Neuronal stem cell (in vitro differentiated cells): ENCODE measurements around the gene NFIX.

Experiments
- DNase-seq: peaks from one replicate; pipeline ENCODE4 v3.0.0-alpha.2; 2013; ENCODE audit warnings: low spot score
- H2AFZ ChIP-seq: one replicate; pipeline ENCODE4 v1.6.1; 2013; ENCODE audit warnings: mild to moderate bottlenecking, low read length, inconsistent platforms
- H2AK5ac ChIP-seq: 2 replicates; pipeline ENCODE4 v1.6.1; 2013; ENCODE audit warnings: low read depth, mild to moderate bottlenecking, inconsistent platforms, low read length, moderate library complexity, mixed read lengths
- H2BK120ac ChIP-seq: 2 replicates; pipeline ENCODE4 v1.6.1; 2013; ENCODE audit warnings: low read depth, mild to moderate bottlenecking, inconsistent platforms, low read length, moderate library complexity, mixed read lengths
- H2BK12ac ChIP-seq: one replicate; pipeline ENCODE4 v1.6.1; 2013; ENCODE audit warnings: low read length, inconsistent platforms
- H2BK15ac ChIP-seq: 2 replicates; pipeline ENCODE4 v1.6.1; 2013; ENCODE audit warnings: mild to moderate bottlenecking, low read length, inconsistent platforms, mixed read lengths
- H2BK5ac ChIP-seq: one replicate; pipeline ENCODE4 v1.6.1; 2013; ENCODE audit warnings: inconsistent platforms, mild to moderate bottlenecking, low read length, moderate library complexity
- H3K14ac ChIP-seq: one replicate; pipeline ENCODE4 v1.6.1; 2013; ENCODE audit warnings: low read length, inconsistent platforms
- H3K18ac ChIP-seq: 2 replicates; pipeline ENCODE4 v1.6.1; 2013; ENCODE audit warnings: low read length, inconsistent platforms
- H3K23ac ChIP-seq: 2 replicates; pipeline ENCODE4 v1.6.1; 2013; ENCODE audit warnings: low read depth, mild to moderate bottlenecking, mixed read lengths, low read length, inconsistent platforms; ENCODE audit not compliant: poor library complexity
- H3K27ac ChIP-seq: replicated peaks from 3 replicates; pipeline ENCODE4 v1.5.1; 2013; ENCODE audit warnings: low read length, inconsistent platforms
- H3K27me3 ChIP-seq, 3 experiments: 2 replicates each; pipeline ENCODE4 v1.6.1; 2013; ENCODE audit warnings: low read length in 3 of 3, mild to moderate bottlenecking in 2 of 3, inconsistent platforms in 1 of 3, low read depth in 1 of 3, mixed read lengths in 1 of 3, moderate library complexity in 1 of 3; ENCODE audit not compliant: control insufficient read depth in 3 of 3, insufficient read depth in 3 of 3
- H3K36me3 ChIP-seq, 2 donors: replicated peaks in 1 of 2; 2 replicates each; pipeline ENCODE4 v1.6.1; 2013; ENCODE audit warnings: low read length in 2 of 2; ENCODE audit not compliant: control insufficient read depth in 2 of 2, insufficient read depth in 2 of 2
- H3K4ac ChIP-seq: 2 replicates; pipeline ENCODE4 v1.6.1; 2013; ENCODE audit warnings: inconsistent platforms, mild to moderate bottlenecking, low read length, moderate library complexity
- H3K4me1 ChIP-seq, 2 donors: 1 replicate in 1 of 2; 2 replicates in 1 of 2; pipeline ENCODE4 v1.6.1; 2013; ENCODE audit warnings: low read length in 2 of 2, low read depth in 1 of 2; ENCODE audit not compliant: control insufficient read depth in 2 of 2, insufficient read depth in 1 of 2
- H3K4me2 ChIP-seq: one replicate; pipeline ENCODE4 v1.6.1; 2013; ENCODE audit warnings: mild to moderate bottlenecking, low read length, inconsistent platforms; ENCODE audit not compliant: insufficient read depth, poor library complexity, severe bottlenecking
- H3K4me3 ChIP-seq, 2 donors: 2 replicates each; pipeline ENCODE4 v1.5.1; 2013; ENCODE audit warnings: low read length in 2 of 2, mild to moderate bottlenecking in 2 of 2, inconsistent platforms in 1 of 2, moderate library complexity in 1 of 2
- H3K79me1 ChIP-seq: one replicate; pipeline ENCODE4 v1.6.1; 2013; ENCODE audit warnings: low read depth, mild to moderate bottlenecking, inconsistent platforms, low read length, moderate library complexity
- H3K9ac ChIP-seq: one replicate; pipeline ENCODE4 v1.6.1; 2013; ENCODE audit warnings: mild to moderate bottlenecking, low read depth, low read length, inconsistent platforms; ENCODE audit not compliant: poor library complexity
- H3K9me3 ChIP-seq, 2 donors: replicated peaks in 1 of 2; 2 replicates each; pipeline versions ENCODE3 to v1.6.1; 2013; ENCODE audit warnings: low read length in 2 of 2, mild to moderate bottlenecking in 2 of 2, inconsistent platforms in 1 of 2, low read depth in 1 of 2, mixed read lengths in 1 of 2, moderate library complexity in 1 of 2; ENCODE audit not compliant: control insufficient read depth in 2 of 2, insufficient read depth in 1 of 2
- H4K8ac ChIP-seq: one replicate; pipeline ENCODE4 v1.6.1; 2013; ENCODE audit warnings: low read depth, mild to moderate bottlenecking, inconsistent platforms, low read length, moderate library complexity
- H4K91ac ChIP-seq: one replicate; pipeline ENCODE4 v1.6.1; 2013; ENCODE audit warnings: low read length, low read depth, mild to moderate bottlenecking, inconsistent platforms; ENCODE audit not compliant: poor library complexity
- WGBS, 2 donors: extraction: QIAGEN DNeasy Blood & Tissue Kit; methylation state at CpG; one replicate each; pipeline ENCODE4 v1.1.7; 2013; ENCODE audit warnings: missing lambda C conversion rate in 2 of 2, mixed read lengths in 1 of 2; ENCODE audit not compliant: insufficient read length in 2 of 2, insufficient replicate concordance in 1 of 2; ENCODE audit errors: extremely low coverage in 2 of 2; 5-methylcytosine and 5-hydroxymethylcytosine counted together

Gene NFIX

DNA sequence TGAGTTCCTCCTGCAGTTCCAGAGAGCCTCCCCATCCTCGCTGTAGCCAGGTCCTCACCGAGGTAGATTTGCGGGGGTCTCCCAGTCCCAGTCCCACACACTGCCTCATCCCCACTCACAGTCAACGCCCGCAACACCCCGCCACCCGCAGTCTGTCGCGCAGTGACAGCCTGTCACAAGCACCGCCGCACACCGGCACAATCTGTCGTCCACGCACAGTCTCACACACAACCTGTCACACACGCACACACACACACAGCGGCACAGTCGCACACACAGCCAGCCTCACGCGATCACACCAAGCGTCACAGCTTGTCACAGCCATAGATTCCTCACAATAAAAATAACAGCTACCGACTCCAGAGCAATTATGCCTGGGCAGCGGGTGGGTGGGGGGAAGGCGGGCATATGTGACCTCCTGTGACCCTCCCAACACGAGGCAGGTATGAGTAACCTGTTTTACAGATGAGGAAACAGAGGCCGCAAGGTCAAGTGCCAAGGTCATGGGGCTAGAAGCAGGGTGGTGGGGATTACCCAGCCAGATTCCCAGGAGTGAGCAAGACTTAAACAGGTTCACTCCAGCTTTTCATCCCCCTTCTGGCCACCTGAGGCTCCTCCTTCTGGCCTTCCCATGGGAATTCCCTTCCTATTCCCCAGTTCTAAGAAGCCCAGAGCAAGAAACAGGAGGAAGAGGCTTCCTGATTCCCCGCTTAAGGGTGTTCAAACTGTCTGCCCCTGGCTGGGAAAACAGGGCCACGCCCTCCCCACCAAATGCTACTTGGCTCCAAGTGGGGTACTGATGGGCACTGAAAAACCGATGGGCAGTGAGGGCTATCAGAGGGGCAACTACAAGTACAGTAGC, 13.9 kb downstream of the NFIX start:
- no peak overlapping the region for H2BK120ac ChIP-seq
- peaks cover 53 to 99% (median 93%) of the 10 kb centered on the region in 3 experiments for H3K27me3 ChIP-seq
- no peaks in the 10 kb centered on the region for H3K36me3 ChIP-seq
- no peak overlapping the region for H2BK5ac ChIP-seq
- no peak overlapping the region for H2BK15ac ChIP-seq
- no peak overlapping the region for H2AK5ac ChIP-seq
- H3K4me3 ChIP-seq = no peak overlapping the region
- H3K9ac ChIP-seq = peak overlapping the region; percentile 34
- H3K4ac ChIP-seq = no peak overlapping the region
- no peak for DNase-seq
- no peak overlapping the region for H3K27ac ChIP-seq
- no peak overlapping the region for H4K91ac ChIP-seq
- H3K4me1 ChIP-seq = peaks cover 0 to 3% of the 10 kb centered on the region in 2 donors
- H3K23ac ChIP-seq = peak overlapping the region; percentile 32
- H3K18ac ChIP-seq = peak overlapping the region; percentile 63
- no peak overlapping the region for H3K14ac ChIP-seq
- H2BK12ac ChIP-seq = no peak overlapping the region
- H4K8ac ChIP-seq = no peak overlapping the region
- no peak overlapping the region for H3K4me2 ChIP-seq
- no peak overlapping the region for H2AFZ ChIP-seq
- H3K9me3 ChIP-seq = peaks cover 7 to 16% of the 10 kb centered on the region in 2 donors
- peaks cover 8% of the 10 kb centered on the region for H3K79me1 ChIP-seq
- no CpG with 5 or more reads among the region's 28 CpGs for WGBS, 2 donors

DNA sequence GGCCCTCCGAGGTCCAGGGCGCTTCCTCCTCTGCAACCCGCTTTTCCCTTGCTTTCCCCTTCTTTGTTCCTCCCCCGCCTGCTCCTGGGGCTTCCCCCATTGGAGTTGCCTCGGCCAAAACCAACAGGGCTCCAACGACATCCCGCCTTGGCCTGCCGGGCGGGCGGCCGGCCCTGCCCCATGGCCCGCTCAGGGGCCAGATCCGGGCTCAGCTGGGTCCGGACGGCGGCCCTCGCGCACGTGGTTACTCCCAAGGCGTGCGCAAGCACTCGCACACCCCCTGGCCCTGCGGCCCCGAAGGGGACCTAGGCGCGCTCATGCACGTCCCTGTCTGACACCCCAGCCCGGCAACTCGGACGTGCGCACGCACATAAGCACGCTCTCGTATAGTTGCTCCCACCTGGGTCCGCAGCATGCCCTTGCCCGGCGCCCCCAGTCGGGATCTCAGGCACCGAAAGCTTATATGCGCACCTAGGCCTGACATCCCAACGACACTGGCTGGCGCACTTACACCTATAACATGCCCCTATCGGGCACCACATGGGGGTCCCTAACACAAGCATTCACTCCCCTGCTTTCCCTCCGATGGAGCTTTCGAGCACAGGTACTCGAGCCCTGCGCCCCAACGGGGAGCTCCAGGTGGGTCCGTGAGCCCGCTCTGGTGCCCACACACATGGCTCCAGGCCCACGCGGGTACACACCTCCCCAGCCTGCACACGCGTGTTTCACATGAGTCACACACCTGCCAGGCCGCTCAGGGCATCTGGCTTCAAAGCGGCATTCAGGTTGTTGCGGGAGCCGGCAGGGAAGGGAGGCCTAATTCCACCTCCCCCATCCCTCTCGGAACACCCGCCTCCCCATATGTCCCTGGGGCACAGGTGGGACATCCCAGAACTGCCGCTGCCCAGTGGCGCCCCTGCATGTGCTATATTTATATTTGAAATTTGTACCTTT, 15.0 kb downstream of the NFIX start:
- no peak for DNase-seq
- no peak overlapping the region for H3K4me3 ChIP-seq
- peak overlapping the region; percentile 35 for H2BK5ac ChIP-seq

DNA sequence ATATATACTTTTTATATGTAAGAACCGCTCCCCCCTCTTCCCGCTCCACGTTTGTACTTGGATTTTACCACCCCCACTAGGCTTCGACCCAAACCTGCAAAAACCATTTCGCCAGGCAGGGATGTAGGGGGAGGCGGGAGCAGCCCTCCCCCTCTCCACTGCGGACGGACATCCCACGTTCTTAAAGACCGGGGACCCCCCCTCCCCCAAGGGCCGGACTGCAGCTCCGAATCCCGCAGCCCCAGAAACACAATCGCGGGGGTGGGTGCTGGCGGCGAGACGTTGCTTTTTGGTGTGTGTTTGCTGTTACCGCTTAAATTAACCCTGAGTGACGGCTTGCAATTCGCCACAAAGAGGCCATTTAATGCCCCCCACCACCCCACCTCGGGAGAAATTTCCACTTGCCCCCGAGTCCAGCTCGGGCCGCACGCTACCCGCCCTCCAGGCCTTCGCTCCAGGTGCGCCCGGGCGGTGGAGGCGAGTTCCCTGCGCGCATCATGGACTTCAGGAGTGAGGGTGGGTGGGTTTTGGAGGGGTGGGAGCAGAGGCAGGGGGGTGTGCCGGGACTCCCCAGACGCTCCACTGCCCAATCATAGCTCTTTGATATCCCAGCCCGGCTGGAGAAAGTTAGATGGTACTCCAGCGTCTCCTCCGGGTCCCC, 15.8 kb downstream of the NFIX start:
- Histone ChIP-seq H2AFZ (no peak overlapping the region), H3K27me3 (peaks cover 68 to 100% (median 98%) of the 10 kb centered on the region in 3 experiments), H2BK120ac (no peak overlapping the region), H3K36me3 (no peaks in the 10 kb centered on the region), H2BK15ac (no peak overlapping the region), H2BK5ac (peak overlapping the region; percentile 66), H2AK5ac (no peak overlapping the region), H3K9me3 (peaks cover 7 to 16% of the 10 kb centered on the region in 2 donors), H3K23ac (no peak overlapping the region), H3K9ac (no peak overlapping the region), H3K14ac (no peak overlapping the region), H3K4me1 (peaks cover 0 to 3% of the 10 kb centered on the region in 2 donors), H3K4me2 (no peak overlapping the region), H4K8ac (no peak overlapping the region), H3K4ac (no peak overlapping the region), H3K18ac (no peak overlapping the region), H4K91ac (no peak overlapping the region), H3K27ac (no peak overlapping the region), H3K79me1 (peaks cover 6% of the 10 kb centered on the region), H2BK12ac (no peak overlapping the region), H3K4me3 (no peak overlapping the region)
- DNase-seq = no peak
- whole genome bisulfite sequencing, 2 donors = no CpG with 5 or more reads among the region's 39 CpGs

More for the DNA sequence above, 15.0 kb downstream of the NFIX start:
- peak overlapping the region; percentile 24 for H3K9ac ChIP-seq
- H4K91ac ChIP-seq = no peak overlapping the region
- peaks cover 63 to 100% (median 98%) of the 10 kb centered on the region in 3 experiments for H3K27me3 ChIP-seq
- peaks cover 7 to 16% of the 10 kb centered on the region in 2 donors for H3K9me3 ChIP-seq
- no peaks in the 10 kb centered on the region for H3K36me3 ChIP-seq
- H4K8ac ChIP-seq = no peak overlapping the region
- no peak overlapping the region for H2BK120ac ChIP-seq
- no peak overlapping the region for H2AFZ ChIP-seq
- H2BK15ac ChIP-seq = peak overlapping the region; percentile 91
- no CpG with 5 or more reads among the region's 62 CpGs for WGBS, 2 donors
- peak overlapping the region; percentile 70 for H2AK5ac ChIP-seq
- H3K79me1 ChIP-seq = peaks cover 6% of the 10 kb centered on the region
- H3K4ac ChIP-seq = peak overlapping the region; percentile 10
- no peak overlapping the region for H2BK12ac ChIP-seq
- H3K27ac ChIP-seq = no peak overlapping the region
- H3K18ac ChIP-seq = peak overlapping the region; percentile 76
- no peak overlapping the region for H3K4me2 ChIP-seq
- peaks cover 0 to 3% of the 10 kb centered on the region in 2 donors for H3K4me1 ChIP-seq
- H3K23ac ChIP-seq = peak overlapping the region; percentile 89
- peak overlapping the region; percentile 71 for H3K14ac ChIP-seq
